ENCODE measurements around the gene PRR23E. TPM values are rescaled to one million over a fixed set of nuclear protein-coding genes. Genes with fewer than 3 reads are reported as not detected.

PRR23E gene
- total and polyA plus RNA-seq, 2 experiments from 2014 or later: not detected

- ATAC-seq: no peak
- Mint-ChIP-seq H3K9me3 (no peaks in the 10 kb centered on the region), H3K27me3 (ENCODE audit: insufficient read depth, low read depth, poor library complexity) (peaks cover 6% of the 10 kb centered on the region)
These were observed 7.7 kb upstream of the PRR23E start for GRCh38 chr3:127185268-127185667.

More at GRCh38 chr3:127185268-127185667, 7.7 kb upstream of the PRR23E start:
- Mint-ChIP-seq H3K27ac (no peak overlapping the region), H3K36me3 (ENCODE audit: low read depth) (no peaks in the 10 kb centered on the region; the same call in 2 of the 3 replicates), H3K4me1 (peaks cover 11% of the 10 kb centered on the region; the same call in 2 of the 3 replicates), H3K4me3 (no peak overlapping the region)
- no peaks in the 10 kb centered on the region for H3K27me3 ChIP-seq (ENCODE audit: insufficient read depth)
- no peak overlapping the region for H3K27ac ChIP-seq (ENCODE audit: low read depth)
- no peaks in the 10 kb centered on the region for H3K9me2 ChIP-seq (ENCODE audit: insufficient read depth)
- no peaks in the 10 kb centered on the region for H3F3A ChIP-seq (replicated peaks; ENCODE audit: low read depth)
- H3K4me3 ChIP-seq: no peak overlapping the region
- H2AFZ ChIP-seq: no peak overlapping the region
- no peaks in the 10 kb centered on the region for H3K36me3 ChIP-seq (ENCODE audit: insufficient read depth)
- DNase-seq (ENCODE audit: low spot score): no peak
- H4K20me1 ChIP-seq (replicated peaks; ENCODE audit: insufficient read depth): no peaks in the 10 kb centered on the region
- no peak for TF ChIP-seq CREB1 (CRISPR knock-in tag; IDR thresholded peaks at IDR 0.05; ENCODE audit: low read depth)
- TF ChIP-seq ZNF331 (CRISPR knock-in tag; IDR thresholded peaks at IDR 0.05; ENCODE audit: low read depth): no peak
- TF ChIP-seq, protein P1, sequence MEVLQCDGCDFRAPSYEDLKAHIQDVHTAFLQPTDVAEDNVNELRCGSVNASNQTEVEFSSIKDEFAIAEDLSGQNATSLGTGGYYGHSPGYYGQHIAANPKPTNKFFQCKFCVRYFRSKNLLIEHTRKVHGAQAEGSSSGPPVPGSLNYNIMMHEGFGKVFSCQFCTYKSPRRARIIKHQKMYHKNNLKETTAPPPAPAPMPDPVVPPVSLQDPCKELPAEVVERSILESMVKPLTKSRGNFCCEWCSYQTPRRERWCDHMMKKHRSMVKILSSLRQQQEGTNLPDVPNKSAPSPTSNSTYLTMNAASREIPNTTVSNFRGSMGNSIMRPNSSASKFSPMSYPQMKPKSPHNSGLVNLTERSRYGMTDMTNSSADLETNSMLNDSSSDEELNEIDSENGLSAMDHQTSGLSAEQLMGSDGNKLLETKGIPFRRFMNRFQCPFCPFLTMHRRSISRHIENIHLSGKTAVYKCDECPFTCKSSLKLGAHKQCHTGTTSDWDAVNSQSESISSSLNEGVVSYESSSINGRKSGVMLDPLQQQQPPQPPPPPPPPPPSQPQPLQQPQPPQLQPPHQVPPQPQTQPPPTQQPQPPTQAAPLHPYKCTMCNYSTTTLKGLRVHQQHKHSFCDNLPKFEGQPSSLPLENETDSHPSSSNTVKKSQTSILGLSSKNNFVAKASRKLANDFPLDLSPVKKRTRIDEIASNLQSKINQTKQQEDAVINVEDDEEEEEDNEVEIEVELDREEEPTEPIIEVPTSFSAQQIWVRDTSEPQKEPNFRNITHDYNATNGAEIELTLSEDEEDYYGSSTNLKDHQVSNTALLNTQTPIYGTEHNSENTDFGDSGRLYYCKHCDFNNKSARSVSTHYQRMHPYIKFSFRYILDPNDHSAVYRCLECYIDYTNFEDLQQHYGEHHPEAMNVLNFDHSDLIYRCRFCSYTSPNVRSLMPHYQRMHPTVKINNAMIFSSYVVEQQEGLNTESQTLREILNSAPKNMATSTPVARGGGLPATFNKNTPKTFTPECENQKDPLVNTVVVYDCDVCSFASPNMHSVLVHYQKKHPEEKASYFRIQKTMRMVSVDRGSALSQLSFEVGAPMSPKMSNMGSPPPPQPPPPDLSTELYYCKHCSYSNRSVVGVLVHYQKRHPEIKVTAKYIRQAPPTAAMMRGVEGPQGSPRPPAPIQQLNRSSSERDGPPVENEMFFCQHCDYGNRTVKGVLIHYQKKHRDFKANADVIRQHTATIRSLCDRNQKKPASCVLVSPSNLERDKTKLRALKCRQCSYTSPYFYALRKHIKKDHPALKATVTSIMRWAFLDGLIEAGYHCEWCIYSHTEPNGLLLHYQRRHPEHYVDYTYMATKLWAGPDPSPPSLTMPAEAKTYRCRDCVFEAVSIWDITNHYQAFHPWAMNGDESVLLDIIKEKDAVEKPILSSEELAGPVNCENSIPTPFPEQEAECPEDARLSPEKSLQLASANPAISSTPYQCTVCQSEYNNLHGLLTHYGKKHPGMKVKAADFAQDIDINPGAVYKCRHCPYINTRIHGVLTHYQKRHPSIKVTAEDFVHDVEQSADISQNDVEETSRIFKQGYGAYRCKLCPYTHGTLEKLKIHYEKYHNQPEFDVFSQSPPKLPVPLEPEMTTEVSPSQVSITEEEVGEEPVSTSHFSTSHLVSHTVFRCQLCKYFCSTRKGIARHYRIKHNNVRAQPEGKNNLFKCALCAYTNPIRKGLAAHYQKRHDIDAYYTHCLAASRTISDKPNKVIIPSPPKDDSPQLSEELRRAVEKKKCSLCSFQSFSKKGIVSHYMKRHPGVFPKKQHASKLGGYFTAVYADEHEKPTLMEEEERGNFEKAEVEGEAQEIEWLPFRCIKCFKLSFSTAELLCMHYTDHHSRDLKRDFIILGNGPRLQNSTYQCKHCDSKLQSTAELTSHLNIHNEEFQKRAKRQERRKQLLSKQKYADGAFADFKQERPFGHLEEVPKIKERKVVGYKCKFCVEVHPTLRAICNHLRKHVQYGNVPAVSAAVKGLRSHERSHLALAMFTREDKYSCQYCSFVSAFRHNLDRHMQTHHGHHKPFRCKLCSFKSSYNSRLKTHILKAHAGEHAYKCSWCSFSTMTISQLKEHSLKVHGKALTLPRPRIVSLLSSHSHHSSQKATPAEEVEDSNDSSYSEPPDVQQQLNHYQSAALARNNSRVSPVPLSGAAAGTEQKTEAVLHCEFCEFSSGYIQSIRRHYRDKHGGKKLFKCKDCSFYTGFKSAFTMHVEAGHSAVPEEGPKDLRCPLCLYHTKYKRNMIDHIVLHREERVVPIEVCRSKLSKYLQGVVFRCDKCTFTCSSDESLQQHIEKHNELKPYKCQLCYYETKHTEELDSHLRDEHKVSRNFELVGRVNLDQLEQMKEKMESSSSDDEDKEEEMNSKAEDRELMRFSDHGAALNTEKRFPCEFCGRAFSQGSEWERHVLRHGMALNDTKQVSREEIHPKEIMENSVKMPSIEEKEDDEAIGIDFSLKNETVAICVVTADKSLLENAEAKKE (CRISPR knock-in tag; IDR thresholded peaks at IDR 0.05): no peak
- H3K79me2 ChIP-seq (replicated peaks; ENCODE audit: insufficient read depth): no peaks in the 10 kb centered on the region
- no peak overlapping the region for H3K4me2 ChIP-seq
- no peaks in the 10 kb centered on the region for H3K4me1 ChIP-seq (ENCODE audit: insufficient read depth)

Measured in GM23338 (cell line).